Stimulated activated naive CD8-positive, alpha-beta T cell treated with anti-CD3 and anti-CD28 coated beads, Interleukin-15, amount 100 ng/mL, for 72 hours (primary cell): ENCODE results near the gene KRT16.
"Not testable (repeated sequence)": the region's sequence is repeated elsewhere in the genome, so short reads cannot be mapped to it uniquely, and the experiment has no call there.

ENCODE experiments used
- ATAC-seq: fragments of 150-1000 bp; cut with Tn5 transposase; 2 replicates; pipeline ENCODE4 v1.10.0; 2021; ENCODE audit warnings: mild to moderate bottlenecking, moderate library complexity
- DNase-seq, 2 donors: peaks; one replicate each; pipeline ENCODE4 v3.0.0; 2021 to 2022
- H3K27ac Mint-ChIP-seq, 2 donors: one replicate each; pipeline ENCODE4 v1.8.0; 2022; ENCODE audit warnings: mild to moderate bottlenecking in 2 of 2, mixed read lengths in 2 of 2, moderate library complexity in 2 of 2
- H3K27me3 Mint-ChIP-seq: one replicate; pipeline ENCODE4 v1.8.0; 2022; ENCODE audit warnings: mixed read lengths
- H3K4me1 Mint-ChIP-seq: one replicate; pipeline ENCODE4 v1.8.0; 2022; ENCODE audit warnings: mild to moderate bottlenecking, mixed read lengths
- H3K4me3 Mint-ChIP-seq, 2 donors: one replicate each; pipeline ENCODE4 v1.8.0; 2022; ENCODE audit warnings: mild to moderate bottlenecking in 2 of 2, mixed read lengths in 2 of 2, moderate library complexity in 1 of 2
- H3K9me3 Mint-ChIP-seq, 2 donors: one replicate each; pipeline ENCODE4 v1.8.0; 2022; ENCODE audit warnings: mixed read lengths in 2 of 2

Gene KRT16

DNA sequence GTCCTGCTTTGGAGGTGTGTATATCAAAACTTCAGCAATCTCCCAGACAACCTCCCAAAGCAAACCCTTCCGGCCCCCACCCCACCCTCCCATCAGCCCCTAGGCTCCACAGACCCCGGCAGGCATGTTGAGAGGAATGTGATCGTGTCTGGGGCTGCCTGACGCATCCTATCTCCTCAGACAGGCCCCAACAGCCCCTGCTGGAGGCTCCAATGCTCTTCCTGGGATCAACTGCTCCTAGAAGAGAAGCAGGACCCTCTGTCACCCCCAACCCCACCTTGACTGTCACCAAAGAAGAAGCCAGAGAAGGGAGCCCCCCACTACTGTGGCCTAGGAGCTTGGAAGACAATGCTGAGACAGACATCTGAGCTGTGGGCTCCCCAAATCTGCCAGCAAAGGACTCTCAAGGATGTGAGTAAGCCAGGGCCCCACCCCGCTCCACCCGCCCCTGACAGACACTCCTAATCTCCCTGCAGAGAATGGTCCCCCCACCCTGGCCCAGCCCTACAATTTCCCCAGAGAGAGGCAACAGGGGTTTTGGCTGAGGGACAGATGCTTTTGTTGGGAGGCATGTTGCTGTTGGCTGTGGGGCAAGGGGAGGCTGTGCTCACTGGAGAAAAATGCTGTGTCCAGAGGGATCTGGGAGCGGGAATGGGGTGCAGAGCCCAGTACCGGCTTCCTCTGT, 24.3 kb downstream of the KRT16 start:
- Mint-ChIP-seq H3K4me3 (no peak overlapping the region), H3K9me3 (no peaks in the 10 kb centered on the region), H3K27me3 (peaks cover 26% of the 10 kb centered on the region), H3K4me1 (no peaks in the 10 kb centered on the region), H3K27ac (no peak overlapping the region)
- ATAC-seq: no peak
- DNase-seq: no peak

DNA sequence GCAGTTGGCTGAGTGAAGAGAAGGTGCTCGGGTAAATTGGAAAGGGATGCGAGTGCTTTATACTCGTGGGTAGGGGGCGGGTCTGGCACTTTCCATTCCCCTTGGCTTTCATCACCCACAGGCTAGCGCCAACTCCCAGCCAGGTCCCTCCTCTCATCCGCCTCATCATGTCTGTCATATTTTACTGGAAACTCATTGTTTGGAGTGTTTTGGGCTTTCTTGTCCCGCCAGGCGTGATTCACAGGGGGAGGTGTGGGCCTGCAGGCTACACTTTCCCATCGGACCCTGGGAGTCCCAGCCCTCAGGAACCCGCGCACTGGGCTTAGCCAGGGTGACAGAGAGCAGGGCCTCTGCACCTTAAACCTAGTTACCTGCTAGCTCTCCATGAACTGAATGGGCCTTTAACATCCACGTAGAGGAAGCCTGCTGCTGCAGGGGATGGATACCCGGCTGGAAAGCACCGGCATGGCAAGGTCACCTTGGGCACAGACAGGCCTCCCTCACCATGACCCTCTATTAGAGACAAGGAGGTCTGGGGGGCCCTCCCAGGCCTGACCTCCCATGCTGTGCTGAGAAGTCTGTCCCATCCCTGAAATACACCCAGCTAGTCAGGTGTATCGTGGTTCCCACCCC, 25.6 kb downstream of the KRT16 start, which contains the start of gene KRT14:
KRT14 (minus strand) TSS at position 33 of the 633 bp plus-strand sequence. CDS start 61 bp downstream, outside the sequence.
- Mint-ChIP-seq H3K9me3 (no peaks in the 10 kb centered on the region), H3K27ac (peak within 1 kb of the TSS in 1 of 2 donors; percentile 28), H3K4me1 (no peaks in the 10 kb centered on the region), H3K27me3 (peaks cover 36% of the 10 kb centered on the region), H3K4me3 (no peak within 1 kb of the TSS)
- ATAC-seq (no peak), DNase-seq (no peak)

DNA sequence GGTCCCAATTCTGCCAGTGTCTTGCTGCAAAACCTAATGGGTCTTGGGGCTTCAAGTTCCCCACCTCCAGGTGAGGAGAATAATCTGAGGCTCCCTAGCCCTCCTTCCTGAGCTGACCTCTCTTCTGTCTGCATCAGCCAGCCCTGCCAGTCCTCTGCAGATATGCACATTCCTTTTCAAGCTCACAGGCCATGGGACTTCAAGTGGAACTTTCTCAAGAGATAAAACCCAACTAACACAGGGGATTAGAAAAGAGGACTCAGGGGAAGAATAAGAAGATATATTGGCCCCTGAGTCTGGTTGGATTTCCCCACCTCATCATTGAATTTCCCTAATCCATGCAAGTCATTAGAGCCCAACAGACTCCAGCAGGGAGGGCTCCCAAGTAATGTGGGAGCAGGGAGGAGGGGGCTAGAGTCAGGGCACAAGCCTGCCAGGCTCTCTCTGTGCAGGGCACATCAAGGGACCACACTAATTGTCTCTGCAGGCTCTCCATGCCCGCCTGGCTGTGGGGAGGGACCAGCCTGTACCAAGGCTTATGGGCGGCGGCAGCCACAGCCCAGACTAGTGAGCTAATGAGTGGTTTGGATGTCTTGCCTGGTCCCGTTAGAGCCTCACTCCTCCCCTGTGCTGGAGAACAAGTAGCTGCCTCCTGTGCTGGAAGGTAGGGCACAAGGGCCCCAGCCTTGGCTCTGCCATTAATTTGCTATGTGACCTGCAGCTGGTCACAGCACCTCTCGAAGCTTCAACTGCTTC, 27.1 kb downstream of the KRT16 start:
- H3K4me1 Mint-ChIP-seq: no peaks in the 10 kb centered on the region
- no peak overlapping the region for H3K27ac Mint-ChIP-seq
- H3K4me3 Mint-ChIP-seq: no peak overlapping the region
- no peak for DNase-seq
- peaks cover 41% of the 10 kb centered on the region for H3K27me3 Mint-ChIP-seq
- ATAC-seq: no peak
- no peaks in the 10 kb centered on the region for H3K9me3 Mint-ChIP-seq

- not testable (repeated sequence) for H3K27ac Mint-ChIP-seq, H3K4me3 Mint-ChIP-seq, ATAC-seq, DNase-seq, H3K4me1 Mint-ChIP-seq, H3K9me3 Mint-ChIP-seq
- H3K27me3 Mint-ChIP-seq: peaks cover 50% of the 10 kb centered on the region
Observed at GRCh38 chr17:41584331-41584927, 28.1 kb downstream of the KRT16 start.

- H3K27me3 Mint-ChIP-seq: peaks cover 51% of the 10 kb centered on the region
- H3K27ac Mint-ChIP-seq: no peak overlapping the region
- no peaks in the 10 kb centered on the region for H3K4me1 Mint-ChIP-seq
- H3K9me3 Mint-ChIP-seq: no peaks in the 10 kb centered on the region
- ATAC-seq: no peak
- DNase-seq: no peak
- no peak overlapping the region for H3K4me3 Mint-ChIP-seq
Observed at GRCh38 chr17:41583137-41584127, 29.1 kb downstream of the KRT16 start.

DNA sequence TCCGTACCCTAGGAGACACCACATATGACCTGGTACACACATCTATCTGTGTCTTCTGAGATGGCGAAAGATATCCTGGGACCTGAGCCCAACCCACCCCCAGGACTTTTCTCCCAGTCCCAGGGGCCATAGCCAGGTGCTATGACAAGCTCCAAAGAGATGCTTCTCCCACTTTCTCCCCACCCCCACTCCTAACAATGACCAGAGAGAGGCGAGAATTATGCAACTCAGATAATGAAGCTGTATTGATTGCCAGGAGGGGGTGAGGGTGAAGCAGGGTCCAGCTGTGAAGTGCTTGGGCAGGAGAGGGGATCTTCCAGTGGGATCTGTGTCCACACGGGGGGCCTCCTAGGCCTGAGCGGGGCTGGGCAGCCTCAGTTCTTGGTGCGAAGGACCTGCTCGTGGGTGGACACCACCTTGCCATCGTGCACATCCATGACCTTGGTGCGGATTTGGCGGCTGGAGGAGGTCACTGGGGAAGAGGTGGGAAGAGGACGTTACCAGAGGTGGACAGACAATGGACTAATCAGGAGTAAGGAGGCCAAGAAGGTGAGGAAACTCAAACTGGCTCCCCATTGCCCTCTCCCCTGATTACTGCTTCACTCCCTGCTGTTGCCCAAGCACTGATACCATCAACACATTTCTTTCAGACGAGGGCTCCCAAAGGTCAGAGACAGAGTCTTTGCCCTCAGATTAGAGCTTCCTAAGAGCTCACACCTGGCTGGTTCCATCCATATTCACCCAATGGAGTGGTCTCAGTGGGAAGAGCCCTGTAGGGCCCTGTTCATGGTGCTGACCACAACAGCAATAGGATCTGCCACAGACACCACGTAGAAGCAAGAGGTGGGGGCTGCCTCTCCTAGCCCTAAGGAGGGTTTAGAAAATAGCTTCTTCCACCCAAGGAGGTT, 30.3 kb downstream of the KRT16 start:
- not testable (repeated sequence) for ATAC-seq
- peaks cover 62% of the 10 kb centered on the region for H3K27me3 Mint-ChIP-seq

DNA sequence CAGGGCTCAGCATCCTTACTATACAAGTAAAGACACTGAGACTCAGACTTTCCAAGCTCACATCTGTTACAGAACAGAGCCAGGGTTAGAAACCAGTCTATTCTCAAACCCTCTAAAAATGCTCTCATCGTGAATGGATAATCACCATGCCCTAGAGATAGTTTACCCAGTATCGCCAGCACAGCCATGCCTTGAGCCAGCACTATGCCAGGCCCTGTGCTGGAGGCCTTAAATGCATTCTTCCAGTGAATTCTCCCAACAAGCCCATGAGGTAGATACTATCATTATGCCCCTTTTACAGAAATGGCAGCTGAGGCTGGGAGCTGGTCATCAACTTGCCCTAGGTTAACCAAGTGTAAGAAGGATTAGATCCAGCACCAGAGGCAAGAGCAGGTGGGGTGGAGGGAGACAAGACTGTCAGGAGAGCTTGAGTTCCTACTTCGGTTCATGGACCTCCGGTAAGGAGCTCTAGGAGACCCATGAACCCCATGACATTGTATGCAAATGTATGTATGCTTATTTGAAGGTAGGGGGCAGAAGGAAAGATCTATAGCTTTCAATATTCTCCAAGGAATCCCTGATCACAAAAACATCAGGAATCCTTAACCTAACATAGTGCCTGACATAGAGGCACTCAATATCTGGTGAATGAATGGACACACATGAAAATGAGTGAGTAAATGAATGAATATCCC, 31.1 kb downstream of the KRT16 start:
- Mint-ChIP-seq H3K27ac (peak overlapping the region in 1 of 2 donors; percentile 38), H3K4me1 (no peaks in the 10 kb centered on the region), H3K27me3 (peaks cover 70% of the 10 kb centered on the region)

More for the DNA sequence above, 30.3 kb downstream of the KRT16 start:
- H3K9me3 Mint-ChIP-seq, H3K27ac Mint-ChIP-seq, H3K4me3 Mint-ChIP-seq, H3K4me1 Mint-ChIP-seq, DNase-seq: not testable (repeated sequence)

GRCh38 chr17:41580687-41581365, 31.7 kb downstream of the KRT16 start:
- no peak for DNase-seq
- Mint-ChIP-seq H3K9me3 (no peaks in the 10 kb centered on the region), H3K4me3 (no peak overlapping the region), H3K27me3 (peaks cover 77% of the 10 kb centered on the region), H3K4me1 (no peaks in the 10 kb centered on the region), H3K27ac (peak overlapping the region in 1 of 2 donors; percentile 43)
- ATAC-seq: no peak

More for the DNA sequence above, 31.1 kb downstream of the KRT16 start:
- H3K4me3 Mint-ChIP-seq: no peak overlapping the region
- H3K9me3 Mint-ChIP-seq: no peaks in the 10 kb centered on the region
- DNase-seq: no peak
- ATAC-seq: no peak

DNA sequence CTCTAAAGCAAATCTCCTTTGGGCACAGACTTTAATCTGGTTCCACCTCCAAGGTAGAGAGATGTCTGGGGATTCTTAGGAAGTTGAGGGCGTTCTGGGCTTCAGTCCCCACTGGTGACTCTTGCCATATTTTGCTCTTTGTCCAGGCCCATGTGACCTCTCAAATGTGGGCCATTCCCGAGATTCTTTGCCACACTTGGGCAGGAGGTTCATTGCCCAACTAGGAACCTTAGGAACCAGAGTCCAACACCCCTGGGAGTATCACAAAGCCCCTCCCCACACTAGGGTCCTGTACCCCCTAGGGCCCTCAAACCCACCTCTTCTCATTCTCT, 32.4 kb downstream of the KRT16 start:
- ATAC-seq: no peak
- H3K4me1 Mint-ChIP-seq: no peaks in the 10 kb centered on the region
- H3K27me3 Mint-ChIP-seq: peaks cover 84% of the 10 kb centered on the region
- H3K4me3 Mint-ChIP-seq: no peak overlapping the region
- no peaks in the 10 kb centered on the region for H3K9me3 Mint-ChIP-seq
- H3K27ac Mint-ChIP-seq: no peak overlapping the region
- no peak for DNase-seq

- Mint-ChIP-seq H3K4me1 (no peaks in the 10 kb centered on the region), H3K9me3 (no peaks in the 10 kb centered on the region), H3K27ac (no peak overlapping the region), H3K27me3 (peaks cover 86% of the 10 kb centered on the region), H3K4me3 (no peak overlapping the region)
- ATAC-seq: peak; percentile 92
- DNase-seq: peak; percentile 74
Observed at GRCh38 chr17:41579484-41580243, 32.9 kb downstream of the KRT16 start.

DNA sequence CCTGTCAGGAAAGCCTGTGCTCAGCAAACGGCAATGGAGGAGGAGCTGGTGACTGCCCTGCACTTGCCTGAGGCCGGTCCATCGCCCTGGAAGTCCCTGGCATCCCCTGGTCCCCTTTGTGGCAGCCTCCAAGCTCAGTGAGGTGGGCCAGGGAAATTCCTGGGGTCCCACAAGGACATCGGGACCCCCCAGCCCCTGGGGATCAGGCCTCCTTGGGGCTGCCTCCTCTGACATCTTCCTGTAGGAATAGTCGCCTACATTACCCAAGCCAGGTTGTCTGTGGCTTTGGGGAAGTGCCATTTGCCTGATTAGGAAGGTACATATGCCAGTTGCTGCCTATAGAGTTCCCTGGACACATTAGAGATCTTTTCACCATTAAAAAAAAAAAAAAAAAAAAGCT, 33.6 kb downstream of the KRT16 start:
- Mint-ChIP-seq H3K4me3 (no peak overlapping the region), H3K27me3 (peaks cover 85% of the 10 kb centered on the region), H3K4me1 (no peaks in the 10 kb centered on the region), H3K9me3 (no peaks in the 10 kb centered on the region), H3K27ac (no peak overlapping the region)
- ATAC-seq (no peak), DNase-seq (no peak)

- H3K9me3 Mint-ChIP-seq: no peaks in the 10 kb centered on the region
- H3K27ac Mint-ChIP-seq: no peak overlapping the region
- H3K4me1 Mint-ChIP-seq: no peaks in the 10 kb centered on the region
- ATAC-seq: no peak
- no peak for DNase-seq
- H3K27me3 Mint-ChIP-seq: peaks cover 85% of the 10 kb centered on the region
- no peak overlapping the region for H3K4me3 Mint-ChIP-seq
Observed at GRCh38 chr17:41578538-41578937, 34.0 kb downstream of the KRT16 start.
